ENCODE data around the gene NSMCE1. TPM values are rescaled to one million over a fixed set of nuclear protein-coding genes. Genes with fewer than 3 reads are reported as not detected.

The NSMCE1 gene
- total RNA-seq, 6 experiments from 2014 or later, result 23.7 to 42.3 (median 33.1) TPM

- Histone ChIP-seq H3K4me1 (peaks cover 0 to 72% (median 28%) of the 10 kb centered on the region in 4 donors), H3K9me3 (no peaks in the 10 kb centered on the region), H3K27ac (peak overlapping the region; percentile 99 to 100 (median 99)), H3K36me3 (no peaks in the 10 kb centered on the region), H3K27me3 (no peaks in the 10 kb centered on the region), H3K4me3 (peak overlapping the region; percentile 92 to 93 (median 93))
- 13% methylated on average over 4 of the region's 9 CpGs for WGBS (ENCODE audit: insufficient coverage, low coverage, low lambda C conversion rate, missing lambda C conversion rate)
- intact Hi-C loops (cut with DNase I), result loop anchor here in 1 of 2 donors (10.0 kb wide), 1 partner anchor 49 kb away; no protein-coding TSS in a partner anchor
- peak; percentile 83 to 89 (median 85) for DNase-seq
- peak; percentile 38 to 63 (median 56) for ATAC-seq
- TF ChIP-seq POLR2A (IDR thresholded peaks at IDR 0.05) (no peak), CTCF (IDR thresholded peaks at IDR 0.05) (peak in 1 of 4 donors; percentile 13)
Measured at GRCh38 chr16:27315333-27316037, 46.9 kb upstream of the NSMCE1 start.

GRCh38 chr16:27314986-27315332 lies 46.4 kb upstream of the NSMCE1 start:
- ATAC-seq (peak; percentile 3 to 8 (median 4)), DNase-seq (peak in 1 of 3 donors; percentile 55)
- peaks cover 0 to 67% (median 27%) of the 10 kb centered on the region in 4 donors for H3K4me1 ChIP-seq

GRCh38 chr16:27314161-27314723 lies 45.7 kb upstream of the NSMCE1 start:
- peaks cover 0 to 60% (median 24%) of the 10 kb centered on the region in 4 donors for H3K4me1 ChIP-seq

More at GRCh38 chr16:27314986-27315332, 46.4 kb upstream of the NSMCE1 start:
- intact Hi-C loops (cut with DNase I), result loop anchor here in 1 of 2 donors (10.0 kb wide), 1 partner anchor 50 kb away; no protein-coding TSS in a partner anchor
- H3K4me3 ChIP-seq, result peak overlapping the region; percentile 92 to 93 (median 93)
- no peaks in the 10 kb centered on the region for H3K27me3 ChIP-seq
- TF ChIP-seq CTCF (IDR thresholded peaks at IDR 0.05) (no peak), POLR2A (IDR thresholded peaks at IDR 0.05) (no peak)
- H3K27ac ChIP-seq, result peak overlapping the region; percentile 99 to 100 (median 99)
- no peaks in the 10 kb centered on the region for H3K36me3 ChIP-seq
- H3K9me3 ChIP-seq, result no peaks in the 10 kb centered on the region
- 0% methylated on average over 1 of the region's 2 CpGs for WGBS (ENCODE audit: insufficient coverage, low coverage, low lambda C conversion rate, missing lambda C conversion rate)

More at GRCh38 chr16:27314161-27314723, 45.7 kb upstream of the NSMCE1 start:
- 0% methylated on average over 14 of the region's 39 CpGs for WGBS (ENCODE audit: insufficient coverage, low coverage, low lambda C conversion rate, missing lambda C conversion rate)
- DNase-seq (peak; percentile 79 to 85 (median 80)), ATAC-seq (peak; percentile 46 to 58 (median 56))
- intact Hi-C loops (cut with DNase I), result loop anchor here in 1 of 2 donors (10.0 kb wide), 1 partner anchor 51 kb away; no protein-coding TSS in a partner anchor
- H3K36me3 ChIP-seq, result no peaks in the 10 kb centered on the region
- TF ChIP-seq CTCF (IDR thresholded peaks at IDR 0.05) (no peak), POLR2A (IDR thresholded peaks at IDR 0.05) (peak; percentile 83)
- H3K9me3 ChIP-seq, result no peaks in the 10 kb centered on the region
- no peaks in the 10 kb centered on the region for H3K27me3 ChIP-seq
- H3K27ac ChIP-seq, result peak overlapping the region; percentile 99 to 100 (median 99)
- H3K4me3 ChIP-seq, result peak overlapping the region; percentile 92 to 93 (median 93)
